H54 (cell line): Measurements from ENCODE around the gene LGI1.

Experiments used
- DNase-seq: peaks from one replicate; pipeline ENCODE4 v3.0.0; 2011; ENCODE audit warnings: low spot score, mixed read lengths; ENCODE audit not compliant: insufficient read length
- FAIRE-seq: peaks from 3 replicates; lab custom pipeline; 2011; peaks lifted over from hg19 to GRCh38; lab: Jason Lieb, UNC
- POLR2A ChIP-seq: IDR thresholded peaks from 2 replicates; pipeline ENCODE4 v1.6.1; 2011; ENCODE audit warnings: low read depth, mild to moderate bottlenecking, low read length

LGI1 gene

DNA sequence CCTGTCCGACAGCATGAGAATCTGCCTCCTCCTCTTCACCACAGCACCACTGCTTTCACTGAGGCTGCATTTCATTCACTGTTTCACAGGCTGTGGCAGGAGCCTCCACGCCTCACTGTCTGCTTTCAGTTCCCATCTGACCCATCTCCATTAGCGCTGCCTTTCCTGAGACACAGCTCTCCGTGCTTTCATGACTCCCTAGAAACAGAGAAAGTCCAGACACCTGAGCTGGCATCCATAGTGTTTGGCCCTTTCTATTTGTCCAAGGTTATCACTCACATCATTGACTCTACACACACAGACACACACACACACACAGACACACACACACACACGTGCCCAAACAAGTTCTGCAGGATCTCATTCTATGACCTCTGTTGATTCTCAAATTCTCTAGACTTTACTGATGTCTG is 5.2 kb downstream of the LGI1 start:
- no peak for FAIRE-seq
- TF ChIP-seq POLR2A: no peak
- no peak for DNase-seq

GRCh38 chr10:93766918-93767317 is 9.2 kb downstream of the LGI1 start:
- no peak for DNase-seq
- no peak for TF ChIP-seq POLR2A
- FAIRE-seq: no peak

GRCh38 chr10:93767724-93768399 is 10.1 kb downstream of the LGI1 start:
- FAIRE-seq (no peak), DNase-seq (no peak)
- TF ChIP-seq POLR2A: no peak

DNA sequence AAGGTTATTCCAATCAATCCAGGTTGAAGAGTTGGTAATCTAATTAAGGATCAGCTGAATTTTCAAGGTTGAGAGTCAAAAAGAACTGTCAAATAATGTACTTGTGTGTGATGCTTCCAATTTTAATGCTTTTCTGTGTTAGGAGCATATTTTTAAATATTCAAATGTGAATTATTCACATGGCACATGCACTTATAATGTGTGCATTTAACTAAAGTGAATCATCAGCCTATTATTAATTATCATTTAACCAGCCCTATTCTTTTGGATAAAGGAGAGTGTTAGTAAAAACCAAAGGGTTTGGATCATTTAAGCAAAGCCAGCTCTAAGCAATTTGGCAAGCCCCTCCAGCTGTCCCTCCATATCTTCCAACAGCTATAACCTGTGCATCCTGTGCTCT is 11.2 kb downstream of the LGI1 start:
- no peak for TF ChIP-seq POLR2A
- DNase-seq (no peak), FAIRE-seq (no peak)

DNA sequence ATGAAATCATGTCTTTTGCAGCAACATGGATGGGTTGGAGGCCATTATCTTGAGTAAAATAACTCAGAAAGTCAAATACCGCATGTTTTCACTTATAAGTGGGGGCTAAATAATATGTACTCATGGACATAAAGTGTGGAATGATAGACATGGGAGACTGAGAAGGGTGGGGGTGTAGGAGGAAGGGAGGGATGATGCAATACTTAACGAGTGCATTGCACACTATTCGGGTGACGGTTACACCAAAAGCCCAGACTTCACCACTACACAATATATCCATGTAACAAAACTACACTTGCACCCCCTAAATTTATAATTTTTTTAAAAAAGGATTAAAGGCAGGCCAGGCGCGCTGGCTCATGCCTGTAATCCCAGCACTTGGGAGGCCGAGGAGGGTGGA is 13.6 kb downstream of the LGI1 start:
- no peak for FAIRE-seq
- no peak for TF ChIP-seq POLR2A
- no peak for DNase-seq

DNA sequence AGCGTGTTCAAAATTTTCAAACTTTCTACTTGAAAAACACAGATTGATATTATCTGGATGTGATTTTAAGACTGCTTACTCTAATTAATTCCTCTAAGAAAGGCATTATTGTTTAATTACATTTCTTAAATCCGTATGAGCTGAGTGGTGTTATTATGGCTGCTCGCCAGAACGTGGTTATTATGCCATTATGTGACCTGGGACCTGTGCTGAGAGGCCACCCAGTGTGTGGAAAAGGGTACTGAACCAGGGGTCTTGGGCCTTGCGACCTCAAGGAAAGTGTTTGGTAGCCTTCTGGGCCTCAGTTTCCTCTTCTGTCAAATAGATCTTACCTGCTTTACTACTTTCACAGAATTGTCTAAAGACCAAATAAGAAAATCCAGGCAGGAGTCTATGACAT is 15.4 kb downstream of the LGI1 start:
- no peak for TF ChIP-seq POLR2A
- DNase-seq (no peak), FAIRE-seq (no peak)

GRCh38 chr10:93773705-93774104 is 16.0 kb downstream of the LGI1 start:
- no peak for TF ChIP-seq POLR2A
- DNase-seq (no peak), FAIRE-seq (no peak)

DNA sequence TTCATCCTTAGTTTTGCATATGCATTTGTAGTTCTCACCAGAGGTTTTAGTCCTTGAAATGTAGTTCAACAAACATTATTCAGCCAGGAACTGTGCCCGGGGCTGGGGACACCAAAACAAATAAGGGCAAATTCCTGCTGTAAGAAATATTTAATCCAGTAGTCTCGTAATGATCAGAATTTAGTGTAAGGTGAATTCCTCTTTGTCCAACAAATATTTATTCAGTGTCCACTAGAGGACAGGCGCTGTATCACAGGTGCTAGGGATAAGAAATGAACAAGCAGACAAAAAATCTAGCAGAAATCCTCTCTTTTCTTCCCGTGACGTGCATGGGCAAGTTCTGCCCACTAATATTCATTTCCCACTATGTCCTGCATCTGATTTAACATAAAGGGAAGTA is 17.6 kb downstream of the LGI1 start:
- DNase-seq (no peak), FAIRE-seq (no peak)
- no peak for TF ChIP-seq POLR2A

DNA sequence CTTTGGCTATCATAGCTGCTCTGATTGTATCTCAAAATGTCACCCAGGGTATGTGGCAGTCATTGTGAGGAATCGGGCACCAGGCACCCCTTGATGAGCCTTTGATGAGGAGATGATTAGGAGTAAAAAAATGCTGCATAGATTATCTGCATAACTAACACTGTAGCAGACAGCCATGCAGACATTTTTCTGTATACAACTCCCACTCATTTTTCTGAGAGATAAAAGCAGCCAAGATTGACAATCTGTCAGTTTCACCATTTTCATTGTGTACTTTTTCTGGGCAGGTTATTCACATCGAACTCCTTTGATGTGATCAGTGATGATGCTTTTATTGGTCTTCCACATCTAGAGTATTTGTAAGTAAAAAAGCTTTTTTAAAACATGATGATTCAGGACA is 19.4 kb downstream of the LGI1 start:
- DNase-seq (no peak), FAIRE-seq (no peak)
- TF ChIP-seq POLR2A: no peak

DNA sequence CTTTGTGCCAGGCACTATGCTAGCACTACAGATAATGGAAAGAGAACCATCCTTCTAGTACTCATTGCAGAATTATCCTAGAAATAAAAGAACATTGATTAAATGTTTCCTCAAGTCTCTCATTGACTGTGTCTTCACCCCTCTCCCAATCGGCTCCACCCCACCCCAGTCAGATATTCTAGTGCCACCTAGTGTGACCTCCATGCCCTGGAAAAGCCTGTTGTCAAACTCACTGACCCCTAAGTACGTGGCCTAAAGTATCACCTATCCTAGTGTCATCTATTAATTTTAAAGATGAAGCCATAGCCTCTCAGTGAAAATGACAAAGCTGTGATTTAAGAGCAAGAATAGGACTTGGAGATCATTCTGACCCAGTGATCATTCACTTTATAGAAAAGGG is 26.3 kb downstream of the LGI1 start:
- DNase-seq (no peak), FAIRE-seq (no peak)
- TF ChIP-seq POLR2A: no peak

GRCh38 chr10:93788413-93789208 is 30.9 kb downstream of the LGI1 start:
- FAIRE-seq (no peak), DNase-seq (no peak)
- TF ChIP-seq POLR2A: no peak

GRCh38 chr10:93790439-93790838 is 32.7 kb downstream of the LGI1 start:
- DNase-seq (no peak), FAIRE-seq (no peak)
- TF ChIP-seq POLR2A: no peak

DNA sequence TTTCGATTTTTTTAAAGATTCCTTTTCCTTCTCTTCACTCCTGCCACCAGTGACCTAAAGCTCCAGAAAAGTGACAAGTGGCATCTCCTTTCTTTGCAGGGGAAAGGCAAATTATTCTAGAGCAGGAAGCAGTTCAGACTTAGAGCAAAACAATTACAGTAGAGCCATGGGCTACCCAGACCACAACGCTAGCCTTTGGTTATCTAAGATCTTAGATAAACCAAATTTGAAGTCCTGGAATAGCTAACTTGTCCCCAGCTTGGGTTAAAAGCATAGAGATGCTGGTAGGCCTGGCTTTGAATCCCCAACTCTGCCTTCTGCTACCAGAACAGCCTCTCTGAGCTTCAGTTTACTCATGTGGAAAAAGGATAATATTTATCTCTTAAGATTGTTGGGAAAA is 38.4 kb downstream of the LGI1 start:
- DNase-seq (no peak), FAIRE-seq (no peak)
- TF ChIP-seq POLR2A: no peak

DNA sequence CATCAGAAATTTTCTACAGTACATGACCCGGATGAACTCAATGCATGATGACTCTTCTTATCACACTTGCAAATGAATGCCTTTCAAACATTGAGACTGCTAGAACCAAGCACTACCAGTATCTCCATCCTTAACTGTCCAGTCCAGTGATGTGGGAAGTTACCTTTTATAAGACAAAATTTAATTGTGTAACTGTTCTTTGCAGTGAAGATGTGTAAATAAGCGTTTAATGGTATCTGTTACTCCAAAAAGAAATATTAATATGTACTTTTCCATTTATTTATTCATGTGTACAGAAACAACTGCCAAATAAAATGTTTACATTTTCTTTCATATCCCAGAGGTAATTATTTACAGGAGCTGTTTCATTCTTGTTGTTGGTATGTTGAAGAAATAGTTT is 40.1 kb downstream of the LGI1 start:
- FAIRE-seq: no peak
- TF ChIP-seq POLR2A: no peak

More for the DNA sequence above, 40.1 kb downstream of the LGI1 start:
- no peak for DNase-seq
